Vagina (tissue), 2 donors: Measurements from ENCODE around the gene MYOF. TPM values are rescaled to one million over a fixed set of nuclear protein-coding genes. Genes with fewer than 3 reads are reported as not detected.
"Not testable (repeated sequence)": the region's sequence is repeated elsewhere in the genome, so short reads cannot be mapped to it uniquely, and the experiment has no call there.

Source experiments
- DNase-seq, 2 donors: peaks; one replicate each; pipeline ENCODE4 v3.0.0-alpha.2; 2017; ENCODE audit errors: extremely low spot score in 2 of 2
- H3K27ac ChIP-seq: fragments of 200-600 bp; sonication (generic); one replicate; pipeline ENCODE4 v1.5.1; 2019
- H3K27me3 ChIP-seq: fragments of 200-600 bp; sonication (generic); one replicate; pipeline ENCODE4 v1.5.1; 2019
- H3K36me3 ChIP-seq, 2 donors: fragments of 200-600 bp; sonication (generic); one replicate each; pipeline ENCODE4 v1.5.1; 2017 to 2019
- H3K4me1 ChIP-seq: fragments of 200-600 bp; sonication (generic); one replicate; pipeline ENCODE4 v1.5.1; 2019
- H3K4me3 ChIP-seq, 2 donors: fragments of 200-600 bp; sonication (generic); 1 replicate in 1 of 2; 2 replicates in 1 of 2; pipeline ENCODE4 v1.5.1; 2016 to 2019
- H3K9me3 ChIP-seq: fragments of 200-600 bp; sonication (generic); one replicate; pipeline ENCODE4 v1.5.1; 2019
- CTCF ChIP-seq, 3 experiments: fragments of 450-650 bp in 2 of 3; fragments of 200-600 bp in 1 of 3; sonication (generic) in 1 of 3; IDR thresholded peaks; one replicate each; pipeline ENCODE4 v1.5.1; 2017 to 2019; ENCODE audit warnings: antibody characterized with exemption in 3 of 3, mild to moderate bottlenecking in 2 of 3, moderate library complexity in 2 of 3
- POLR2A ChIP-seq, 2 donors: fragments of 450-650 bp; IDR thresholded peaks; one replicate each; pipeline ENCODE4 v1.6.1; 2017; ENCODE audit warnings: antibody characterized with exemption in 2 of 2, mild to moderate bottlenecking in 2 of 2, moderate library complexity in 2 of 2
- POLR2AphosphoS5 ChIP-seq, 2 donors: sonication (generic); formaldehyde crosslinking; IDR thresholded peaks; one replicate each; pipeline ENCODE4 v1.9.0; 2017; ENCODE audit warnings: antibody characterized with exemption in 2 of 2, mild to moderate bottlenecking in 2 of 2, low read depth in 1 of 2; ENCODE audit not compliant: insufficient read depth in 1 of 2
- intact Hi-C: fragments of 100-400 bp; cut with DNase I; formaldehyde crosslinking; loops from one replicate; pipeline ENCODE4 v1.15.1; 2023
- total RNA-seq: library from RNA; depleted of rRNA; stranded (reverse); fragments of >200 nt; gene quantifications from one replicate; pipeline ENCODE4 v1.2.3, GENCODE V29; 2016

MYOF gene
- total RNA-seq, 1 donor from 2014 or later: 107 TPM

DNA sequence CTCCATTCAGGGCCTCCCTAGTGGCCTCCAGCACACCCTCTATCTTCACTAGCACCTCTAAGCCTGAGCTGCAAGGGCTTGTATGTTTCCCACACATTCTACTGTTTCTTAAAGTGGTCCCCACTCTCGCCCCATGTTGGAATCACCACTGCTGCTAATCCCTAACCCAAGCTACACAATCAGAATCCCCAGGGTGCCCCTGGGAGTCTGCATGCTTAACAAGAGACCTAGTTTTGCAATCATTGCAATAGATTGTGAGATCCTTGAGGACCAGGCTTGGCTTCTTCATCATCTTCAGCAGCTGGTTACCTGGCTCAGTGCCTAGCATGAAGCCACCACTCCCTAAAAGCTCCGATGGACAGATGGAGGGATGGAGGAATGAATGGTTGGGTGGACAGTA, 113.9 kb downstream of the MYOF start:
- no peak overlapping the region for H3K27ac ChIP-seq
- H3K4me3 ChIP-seq: no peak overlapping the region
- TF ChIP-seq CTCF (IDR thresholded peaks at IDR 0.05) (no peak), POLR2AphosphoS5 (IDR thresholded peaks at IDR 0.05; ENCODE audit: insufficient read depth in 1 of 2, low read depth in 1 of 2) (no peak), POLR2A (IDR thresholded peaks at IDR 0.05) (no peak)
- intact Hi-C loops: no loop called here
- no peaks in the 10 kb centered on the region for H3K9me3 ChIP-seq
- H3K4me1 ChIP-seq: no peaks in the 10 kb centered on the region
- peaks cover 0 to 76% of the 10 kb centered on the region in 2 donors for H3K36me3 ChIP-seq
- H3K27me3 ChIP-seq: no peaks in the 10 kb centered on the region
- DNase-seq: peak in 1 of 2 donors; percentile 70

DNA sequence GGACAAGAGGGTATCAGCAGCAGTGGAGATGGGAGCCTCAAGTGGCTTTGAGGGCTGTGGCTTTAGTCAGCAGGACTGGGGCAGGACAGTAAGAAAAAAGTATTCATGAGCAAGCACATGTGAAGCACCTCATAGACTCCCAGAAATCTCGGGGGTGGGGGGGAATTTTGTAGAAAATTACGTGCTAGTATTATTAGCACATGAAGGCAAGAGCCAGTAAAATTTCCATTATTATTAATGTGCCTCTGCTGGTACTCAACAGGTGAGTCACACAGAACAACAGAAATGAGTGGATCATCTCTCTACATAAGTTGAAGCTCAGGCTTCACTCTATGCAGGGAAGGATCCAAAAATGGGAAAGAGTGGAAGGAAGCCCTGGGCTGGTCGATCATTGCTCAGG, 114.5 kb downstream of the MYOF start:
- Histone ChIP-seq H3K4me1 (no peaks in the 10 kb centered on the region), H3K27ac (no peak overlapping the region), H3K27me3 (no peaks in the 10 kb centered on the region), H3K4me3 (no peak overlapping the region), H3K36me3 (peaks cover 0 to 76% of the 10 kb centered on the region in 2 donors), H3K9me3 (no peaks in the 10 kb centered on the region)
- TF ChIP-seq CTCF (IDR thresholded peaks at IDR 0.05) (no peak), POLR2A (IDR thresholded peaks at IDR 0.05) (no peak), POLR2AphosphoS5 (IDR thresholded peaks at IDR 0.05; ENCODE audit: insufficient read depth in 1 of 2, low read depth in 1 of 2) (no peak)
- intact Hi-C loops: no loop called here
- no peak for DNase-seq

GRCh38 chr10:93364966-93365365, 117.2 kb downstream of the MYOF start:
- Histone ChIP-seq H3K9me3 (no peaks in the 10 kb centered on the region), H3K4me3 (no peak overlapping the region), H3K27me3 (no peaks in the 10 kb centered on the region), H3K4me1 (no peaks in the 10 kb centered on the region), H3K27ac (no peak overlapping the region), H3K36me3 (peaks cover 0 to 82% of the 10 kb centered on the region in 2 donors)
- intact Hi-C loops: no loop called here
- TF ChIP-seq POLR2AphosphoS5 (IDR thresholded peaks at IDR 0.05; ENCODE audit: insufficient read depth in 1 of 2, low read depth in 1 of 2) (no peak), POLR2A (IDR thresholded peaks at IDR 0.05) (no peak), CTCF (IDR thresholded peaks at IDR 0.05) (no peak)
- no peak for DNase-seq

DNA sequence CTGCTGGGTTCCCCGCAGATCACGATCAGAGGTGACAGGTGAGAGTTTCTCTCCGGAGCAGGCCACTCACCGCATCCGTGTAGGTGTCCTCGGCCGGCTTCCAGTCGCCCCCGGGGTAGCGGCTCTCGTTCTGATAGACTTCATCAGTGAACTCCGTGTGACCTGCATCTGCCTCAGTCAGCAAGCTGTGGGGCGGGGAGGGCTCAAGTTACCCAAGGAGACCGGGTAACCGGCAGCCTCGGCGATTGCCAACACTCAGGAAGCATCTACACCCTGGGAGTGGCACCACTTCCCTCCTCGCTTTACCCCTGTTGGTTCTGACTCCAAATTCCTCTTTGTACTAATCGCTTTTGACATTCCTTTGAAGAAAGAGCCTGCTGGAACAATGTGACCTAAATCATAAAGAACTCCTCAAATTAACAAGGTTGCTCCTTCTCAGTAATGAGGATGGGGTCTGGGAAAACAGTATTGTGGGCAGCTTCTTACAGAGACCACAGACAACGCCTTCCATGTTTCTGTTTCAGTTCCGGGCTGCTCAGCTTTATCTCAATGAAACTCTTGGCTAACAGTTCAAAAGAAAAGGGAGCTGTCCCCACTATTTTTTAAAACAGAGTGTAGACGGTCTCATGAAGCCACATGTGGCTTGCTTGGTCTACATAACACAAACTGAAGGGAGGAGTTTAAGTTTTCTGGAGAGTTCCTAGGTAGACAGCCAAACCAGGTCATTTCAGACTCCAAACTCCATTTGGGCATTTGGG, 118.1 kb downstream of the MYOF start:
- H3K27ac ChIP-seq: no peak overlapping the region

GRCh38 chr10:93358398-93358797, 123.7 kb downstream of the MYOF start:
- H3K4me3 ChIP-seq, intact Hi-C loops, H3K9me3 ChIP-seq, H3K27me3 ChIP-seq, H3K27ac ChIP-seq, H3K4me1 ChIP-seq, DNase-seq: not testable (repeated sequence)
- H3K36me3 ChIP-seq: peaks cover 0 to 94% of the 10 kb centered on the region in 2 donors

More for the DNA sequence above, 118.1 kb downstream of the MYOF start:
- Histone ChIP-seq H3K4me3 (no peak overlapping the region), H3K36me3 (peaks cover 0 to 82% of the 10 kb centered on the region in 2 donors), H3K4me1 (no peaks in the 10 kb centered on the region), H3K27me3 (no peaks in the 10 kb centered on the region), H3K9me3 (no peaks in the 10 kb centered on the region)
- intact Hi-C loops: no loop called here
- no peak for DNase-seq
- TF ChIP-seq POLR2A (IDR thresholded peaks at IDR 0.05) (no peak), POLR2AphosphoS5 (IDR thresholded peaks at IDR 0.05; ENCODE audit: insufficient read depth in 1 of 2, low read depth in 1 of 2) (no peak)

GRCh38 chr10:93357680-93358079, 124.5 kb downstream of the MYOF start:
- Histone ChIP-seq H3K27me3 (no peaks in the 10 kb centered on the region), H3K36me3 (peaks cover 0 to 92% of the 10 kb centered on the region in 2 donors), H3K4me1 (no peaks in the 10 kb centered on the region), H3K9me3 (no peaks in the 10 kb centered on the region), H3K27ac (no peak overlapping the region), H3K4me3 (no peak overlapping the region)
- no peak for DNase-seq
- intact Hi-C loops: no loop called here
- TF ChIP-seq POLR2A (IDR thresholded peaks at IDR 0.05) (no peak), CTCF (IDR thresholded peaks at IDR 0.05) (peak in 1 of 3 experiments; percentile 23), POLR2AphosphoS5 (IDR thresholded peaks at IDR 0.05; ENCODE audit: insufficient read depth in 1 of 2, low read depth in 1 of 2) (no peak)
